Mucosa of descending colon (tissue), 3 donors: ENCODE results near the gene GATAD2B. TPM values are rescaled to one million over a fixed set of nuclear protein-coding genes. Genes with fewer than 3 reads are reported as not detected.

Experiments
- ATAC-seq: fragments of 200-7000 bp; cut with Tn5 transposase; one replicate; pipeline ENCODE4 v1.9.1; 2020; ENCODE audit warnings: mild to moderate bottlenecking, moderate library complexity
- DNase-seq, 3 donors: peaks; one replicate each; pipeline ENCODE4 v3.0.0-alpha.2; 2020
- H3K36me3 ChIP-seq: fragments of 200-600 bp; one replicate; pipeline ENCODE4 v1.8.0; 2021; ENCODE audit warnings: low read depth, mild to moderate bottlenecking
- H3K4me1 ChIP-seq: fragments of 200-600 bp; one replicate; pipeline ENCODE4 v1.8.0; 2021; ENCODE audit warnings: low read depth, mild to moderate bottlenecking
- H3K4me3 ChIP-seq: fragments of 200-600 bp; one replicate; pipeline ENCODE4 v1.8.0; 2021; ENCODE audit warnings: mild to moderate bottlenecking
- H3K9me3 ChIP-seq: fragments of 200-600 bp; one replicate; pipeline ENCODE4 v1.8.0; 2021; ENCODE audit warnings: mild to moderate bottlenecking
- CTCF ChIP-seq: fragments of 200-600 bp; IDR thresholded peaks from one replicate; pipeline ENCODE4 v1.8.0; 2022; ENCODE audit warnings: antibody characterized with exemption, mild to moderate bottlenecking
- intact Hi-C, 2 donors: fragments of 100-400 bp; cut with DNase I in 1 of 2; cut with micrococcal nuclease in 1 of 2; formaldehyde crosslinking; loops; one replicate each; pipeline versions ENCODE4 v1.11.0 to v1.11.1; 2022; cut with DNase I, micrococcal nuclease
- total RNA-seq, 3 donors: library from RNA; stranded (reverse); fragmentation: NEBNext Ultra II Directional in 2 of 3; extraction: Animal tissue kit (Norgen Biotek cat#: 25700) in 2 of 3; gene quantifications; one replicate each; pipeline versions ENCODE4 v1.2.1 to v1.2.4, GENCODE V29; 2021 to 2023
- donor health status: DM: no; HTN: no; CAD: no; lungs with moderate emphysema.
- donor health status: DM: no; HTN: no; CAD: no.
- donor health status: DM: no; HTN: yes; CAD: no.

The GATAD2B gene
- total RNA-seq, 3 donors from 2014 or later = 34.4 to 64.8 (median 36.3) TPM

GRCh38 chr1:153780551-153780950 lies 142.2 kb downstream of the GATAD2B start:
- peaks cover 12% of the 10 kb centered on the region for H3K4me1 ChIP-seq
- intact Hi-C loops = no loop called here
- ATAC-seq = no peak

GRCh38 chr1:153779781-153780541 lies 142.8 kb downstream of the GATAD2B start:
- Histone ChIP-seq H3K36me3 (no peaks in the 10 kb centered on the region), H3K9me3 (no peaks in the 10 kb centered on the region), H3K4me3 (no peak overlapping the region), H3K4me1 (peaks cover 12% of the 10 kb centered on the region)
- intact Hi-C loops = no loop called here
- peak in 2 of 3 donors; percentile 23 to 36 for DNase-seq
- no peak for TF ChIP-seq CTCF
- ATAC-seq = no peak

More at GRCh38 chr1:153780551-153780950, 142.2 kb downstream of the GATAD2B start:
- no peak for TF ChIP-seq CTCF
- Histone ChIP-seq H3K4me3 (no peak overlapping the region), H3K36me3 (no peaks in the 10 kb centered on the region), H3K9me3 (no peaks in the 10 kb centered on the region)
- DNase-seq = peak in 1 of 3 donors; percentile 16

- DNase-seq (peak in 2 of 3 donors; percentile 18 to 50), ATAC-seq (no peak)
- TF ChIP-seq CTCF = no peak
- no peaks in the 10 kb centered on the region for H3K36me3 ChIP-seq
- H3K4me1 ChIP-seq = peaks cover 21% of the 10 kb centered on the region
- intact Hi-C loops = no loop called here
- H3K4me3 ChIP-seq = no peak overlapping the region
- H3K9me3 ChIP-seq = no peaks in the 10 kb centered on the region
Observed at GRCh38 chr1:153778824-153779519, 143.8 kb downstream of the GATAD2B start.

GRCh38 chr1:153778051-153778823 lies 144.5 kb downstream of the GATAD2B start:
- no peaks in the 10 kb centered on the region for H3K9me3 ChIP-seq
- DNase-seq (peak in 2 of 3 donors; percentile 33 to 49), ATAC-seq (no peak)
- no peaks in the 10 kb centered on the region for H3K36me3 ChIP-seq
- TF ChIP-seq CTCF = no peak
- H3K4me3 ChIP-seq = no peak overlapping the region
- intact Hi-C loops = no loop called here
- peaks cover 21% of the 10 kb centered on the region for H3K4me1 ChIP-seq

- Histone ChIP-seq H3K36me3 (no peaks in the 10 kb centered on the region), H3K9me3 (no peaks in the 10 kb centered on the region), H3K4me1 (peaks cover 18% of the 10 kb centered on the region), H3K4me3 (no peak overlapping the region)
- DNase-seq (peak in 1 of 3 donors; percentile 52), ATAC-seq (no peak)
- intact Hi-C loops = no loop called here
- no peak for TF ChIP-seq CTCF
Observed at GRCh38 chr1:153777648-153778047, 145.1 kb downstream of the GATAD2B start.
